HCT116 (cell line): ENCODE data around the gene OR6B3. TPM values are rescaled to one million over a fixed set of nuclear protein-coding genes. Genes with fewer than 3 reads are reported as not detected.

ENCODE experiments used
- ATAC-seq: fragments of 200-7000 bp; cut with Tn5 transposase; 2 replicates; pipeline ENCODE4 v1.9.1; 2020; ENCODE audit warnings: mild to moderate bottlenecking, moderate library complexity
- BruUV-seq: library from RNA; stranded (reverse); fragments of 400-500 nt; replicated peaks from 2 replicates; lab custom pipeline; 2021; lab: Mats Ljungman, UMichigan
- CTCF ChIA-PET: fragments of 300-600 bp; sonication (Branson Sonifier 250); formaldehyde crosslinking; loops from one replicate; lab custom pipeline; 2021; ENCODE audit warnings: antibody characterized with exemption; lab: Charles Lee
- POLR2A ChIA-PET: fragments of 300-600, 350-600 bp; sonication (Branson Sonifier 250); formaldehyde crosslinking; loops from one replicate; lab custom pipeline; 2021; ENCODE audit warnings: antibody characterized with exemption; lab: Charles Lee
- RAD21 ChIA-PET, 2 experiments: fragments of 300-600 bp; sonication (Branson Sonifier 250); formaldehyde crosslinking; loops; one replicate each; lab custom pipeline; 2023; ENCODE audit warnings: low total read pairs in 2 of 2; ENCODE audit not compliant: uncharacterized antibody in 2 of 2, unreplicated experiment in 2 of 2, low non-redundant PET in 1 of 2; lab: Charles Lee
- DNase-seq: peaks from one replicate; pipeline ENCODE4 v3.0.0-alpha.2; 2010; ENCODE audit warnings: low read depth, low spot score
- H2AFZ ChIP-seq: fragments of 200-600 bp; shearing (Covaris generic), sonication (generic); 2 replicates; pipeline ENCODE4 v1.6.1; 2017; ENCODE audit warnings: low read depth, mixed run types, mixed read lengths, antibody characterized with exemption, low read length; ENCODE audit not compliant: poor library complexity, severe bottlenecking
- H3K27ac ChIP-seq: 2 replicates; pipeline ENCODE4 v1.5.1; 2012; ENCODE audit warnings: low read depth, low read length
- H3K27me3 ChIP-seq: fragments of 200-600 bp; sonication (generic); 2 replicates; pipeline ENCODE4 v1.6.1; 2016; ENCODE audit warnings: mixed run types, low read length, mixed read lengths; ENCODE audit not compliant: insufficient read depth
- H3K36me3 ChIP-seq, 2 experiments: fragments of 200-500 bp in 1 of 2; fragments of 200-600 bp in 1 of 2; sonication (Bioruptor generic) in 1 of 2; sonication (generic) in 1 of 2; 2 replicates each; pipeline versions ENCODE4 v1.5.1 to v1.6.1; 2014 to 2016; ENCODE audit warnings: low read length in 2 of 2, inconsistent platforms in 1 of 2, mixed read lengths in 1 of 2, mixed run types in 1 of 2; ENCODE audit not compliant: insufficient read depth in 2 of 2, control insufficient read depth in 1 of 2
- H3K4me1 ChIP-seq, 2 experiments: fragments of 200-600 bp in 1 of 2; sonication (generic) in 1 of 2; 2 replicates each; pipeline versions ENCODE4 v1.5.1 to v1.6.1; 2012 to 2017; ENCODE audit warnings: low read length in 2 of 2, inconsistent platforms in 1 of 2, mild to moderate bottlenecking in 1 of 2, mixed read lengths in 1 of 2, mixed run types in 1 of 2, moderate library complexity in 1 of 2; ENCODE audit not compliant: insufficient read depth in 2 of 2, control insufficient read depth in 1 of 2
- H3K4me2 ChIP-seq: fragments of 200-600 bp; sonication (generic); 2 replicates; pipeline ENCODE4 v1.6.1; 2017; ENCODE audit warnings: mixed run types, low read length, mixed read lengths
- H3K4me3 ChIP-seq, 2 experiments: fragments of 200-600 bp in 1 of 2; sonication (generic) in 1 of 2; replicated peaks in 1 of 2; 2 replicates each; pipeline ENCODE4 v1.5.1; 2011 to 2016; ENCODE audit warnings: low read length in 2 of 2, control low read depth in 1 of 2, low read depth in 1 of 2, mild to moderate bottlenecking in 1 of 2, mixed read lengths in 1 of 2, mixed run types in 1 of 2
- H3K79me2 ChIP-seq: fragments of 200-600 bp; sonication (generic); 2 replicates; pipeline ENCODE4 v1.6.1; 2017; ENCODE audit warnings: mild to moderate bottlenecking, mixed run types, low read length, moderate library complexity, mixed read lengths; ENCODE audit not compliant: insufficient read depth
- H3K9ac ChIP-seq: fragments of 200-600 bp; sonication (generic); 2 replicates; pipeline ENCODE4 v1.6.1; 2016; ENCODE audit warnings: low read length, mixed read lengths
- H3K9me2 ChIP-seq: fragments of 200-600 bp; sonication (generic), shearing (Covaris generic); 2 replicates; pipeline ENCODE4 v1.6.1; 2017; ENCODE audit warnings: mixed run types, mild to moderate bottlenecking, moderate library complexity; ENCODE audit not compliant: insufficient read depth
- H3K9me3 ChIP-seq, 2 experiments: fragments of 200-500 bp in 1 of 2; fragments of 200-600 bp in 1 of 2; sonication (Bioruptor generic) in 1 of 2; sonication (generic) in 1 of 2; 2 replicates each; pipeline ENCODE4 v1.6.1; 2014 to 2017; ENCODE audit warnings: low read length in 2 of 2, mixed read lengths in 2 of 2, inconsistent platforms in 1 of 2, low read depth in 1 of 2, mild to moderate bottlenecking in 1 of 2, mixed run types in 1 of 2, moderate library complexity in 1 of 2; ENCODE audit not compliant: control insufficient read depth in 1 of 2, insufficient read depth in 1 of 2
- H4K20me1 ChIP-seq: fragments of 200-600 bp; sonication (generic), shearing (Covaris generic); 2 replicates; pipeline ENCODE4 v1.6.1; 2017; ENCODE audit warnings: mixed run types, mild to moderate bottlenecking, moderate library complexity; ENCODE audit not compliant: insufficient read depth
- CEBPB ChIP-seq: IDR thresholded peaks from 2 replicates; pipeline ENCODE4 v1.6.1; 2012; ENCODE audit warnings: low read depth
- EGR1 ChIP-seq: IDR thresholded peaks from 2 replicates; pipeline ENCODE4 v1.6.1; 2012; ENCODE audit warnings: low read depth
- ELF1 ChIP-seq: IDR thresholded peaks from 2 replicates; pipeline ENCODE4 v1.6.1; 2012; ENCODE audit warnings: low read depth, borderline replicate concordance
- EZH2 ChIP-seq: fragments of 200-600 bp; sonication (generic); IDR thresholded peaks from 2 replicates; pipeline ENCODE4 v1.6.1; 2017; ENCODE audit warnings: antibody characterized with exemption, mixed run types
- EZH2phosphoT487 ChIP-seq: fragments of 200-600 bp; IDR thresholded peaks from 2 replicates; pipeline ENCODE4 v1.6.1; 2018; ENCODE audit warnings: antibody characterized with exemption, borderline replicate concordance
- JUND ChIP-seq: IDR thresholded peaks from 2 replicates; pipeline ENCODE4 v1.6.1; 2012
- POLR2A ChIP-seq: IDR thresholded peaks from 2 replicates; pipeline ENCODE4 v1.7.0; 2011; ENCODE audit warnings: borderline replicate concordance; ENCODE audit not compliant: insufficient read depth, insufficient read length; ENCODE audit errors: extremely low read depth
- POLR2AphosphoS5 ChIP-seq: IDR thresholded peaks from 2 replicates; pipeline ENCODE4 v1.6.1; 2011; ENCODE audit warnings: mild to moderate bottlenecking, low read depth, low read length, moderate library complexity
- RAD21 ChIP-seq: IDR thresholded peaks from 2 replicates; pipeline ENCODE4 v1.6.1; 2012; ENCODE audit warnings: low read depth, mild to moderate bottlenecking
- SIN3A ChIP-seq: IDR thresholded peaks from 2 replicates; pipeline ENCODE4 v1.6.1; 2012; ENCODE audit warnings: low read depth
- SP1 ChIP-seq: IDR thresholded peaks from 2 replicates; pipeline ENCODE4 v1.6.1; 2012; ENCODE audit warnings: low read depth
- SRF ChIP-seq: IDR thresholded peaks from 2 replicates; pipeline ENCODE4 v1.6.1; 2012; ENCODE audit warnings: low read depth
- TCF7L2 ChIP-seq: IDR thresholded peaks from 2 replicates; pipeline ENCODE4 v1.7.0; 2011; ENCODE audit warnings: borderline replicate concordance, inconsistent platforms; ENCODE audit not compliant: insufficient read depth, insufficient read length; ENCODE audit errors: extremely low read depth
- ZBTB33 ChIP-seq: IDR thresholded peaks from 2 replicates; pipeline ENCODE4 v1.6.1; 2011; ENCODE audit warnings: mild to moderate bottlenecking, low read length, moderate library complexity; ENCODE audit not compliant: insufficient replicate concordance; ENCODE audit errors: extremely low read depth
- ZNF274 ChIP-seq: fragments of 200-500 bp; sonication (Bioruptor generic); IDR thresholded peaks from 2 replicates; pipeline ENCODE4 v1.6.1; 2014; ENCODE audit warnings: mild to moderate bottlenecking, low read depth, low read length, inconsistent platforms
- intact Hi-C: fragments of 100-400 bp; cut with micrococcal nuclease; formaldehyde crosslinking; loops from 2 replicates; pipeline ENCODE4 v1.10.0; 2022
- total RNA-seq: library from RNA; stranded (reverse); gene quantifications from one replicate; pipeline ENCODE4 v1.2.1, GENCODE V29; 2021; ENCODE audit not compliant: unreplicated experiment
- TF ChIP-seq, protein P1 (sequence below): IDR thresholded peaks from 2 replicates; pipeline ENCODE4 v1.6.1; 2012
- TF ChIP-seq, protein P2 (sequence below): IDR thresholded peaks from 2 replicates; pipeline ENCODE4 v1.6.1; 2012; ENCODE audit warnings: low read depth
- TF ChIP-seq, protein P3 (sequence below): IDR thresholded peaks from 2 replicates; pipeline ENCODE4 v1.6.1; 2012
- TF ChIP-seq, protein P4 (sequence below), 3 experiments: fragments of 200-600 bp in 1 of 3; sonication (generic) in 1 of 3; IDR thresholded peaks in 2 of 3; conservative IDR thresholded peaks in 1 of 3; 2 replicates each; pipeline ENCODE4 v1.5.1; 2012 to 2017; ENCODE audit warnings: low read depth in 2 of 3, low read length in 2 of 3, antibody characterized with exemption in 1 of 3, borderline replicate concordance in 1 of 3, control low read depth in 1 of 3, mild to moderate bottlenecking in 1 of 3, mixed read lengths in 1 of 3, mixed run types in 1 of 3, moderate library complexity in 1 of 3; ENCODE audit not compliant: insufficient read depth in 1 of 3

OR6B3 gene
- total RNA-seq, 1 experiment from 2014 or later = not detected

DNA sequence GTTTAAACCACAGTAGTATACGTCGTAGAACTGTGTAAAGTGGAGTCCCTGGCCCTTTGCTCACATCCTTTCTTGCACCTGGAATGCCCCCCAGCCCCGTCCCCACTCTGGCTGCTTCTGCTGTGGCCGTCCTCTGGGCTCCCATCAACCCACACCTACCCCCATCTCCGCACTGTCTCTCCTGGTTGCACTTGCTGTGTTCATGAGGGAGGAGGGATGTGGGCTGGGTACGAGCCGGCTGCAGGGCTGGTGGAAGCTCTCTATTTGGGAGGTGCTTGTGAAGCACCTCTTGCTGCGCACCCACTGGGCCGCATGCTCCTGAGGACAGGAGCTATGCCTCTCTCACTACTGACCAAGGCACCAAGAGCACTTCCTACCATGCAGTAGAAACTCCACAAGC, 5.1 kb downstream of the OR6B3 start:
- no peak overlapping the region for H3K4me2 ChIP-seq
- no peaks in the 10 kb centered on the region for H3K9me2 ChIP-seq
- peaks cover 62% of the 10 kb centered on the region for H3K27me3 ChIP-seq
- H3K4me1 ChIP-seq = no peaks in the 10 kb centered on the region
- no peak for ATAC-seq
- H3K36me3 ChIP-seq = no peaks in the 10 kb centered on the region
- no peak overlapping the region for H3K27ac ChIP-seq
- H3K79me2 ChIP-seq = no peaks in the 10 kb centered on the region
- no peaks in the 10 kb centered on the region for H4K20me1 ChIP-seq
- BruUV-seq = no TSS peak
- H3K4me3 ChIP-seq = no peak overlapping the region
- ChIA-PET POLR2A (no interaction called here), RAD21 (no interaction called here), CTCF (no interaction called here)
- H3K9ac ChIP-seq = no peak overlapping the region
- intact Hi-C loops = no loop called here
- no peak overlapping the region for H2AFZ ChIP-seq
- TF ChIP-seq, protein P1, sequence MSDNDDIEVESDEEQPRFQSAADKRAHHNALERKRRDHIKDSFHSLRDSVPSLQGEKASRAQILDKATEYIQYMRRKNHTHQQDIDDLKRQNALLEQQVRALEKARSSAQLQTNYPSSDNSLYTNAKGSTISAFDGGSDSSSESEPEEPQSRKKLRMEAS = no peak
- no peak for TF ChIP-seq SRF
- no peak for TF ChIP-seq JUND
- TF ChIP-seq, protein P2, sequence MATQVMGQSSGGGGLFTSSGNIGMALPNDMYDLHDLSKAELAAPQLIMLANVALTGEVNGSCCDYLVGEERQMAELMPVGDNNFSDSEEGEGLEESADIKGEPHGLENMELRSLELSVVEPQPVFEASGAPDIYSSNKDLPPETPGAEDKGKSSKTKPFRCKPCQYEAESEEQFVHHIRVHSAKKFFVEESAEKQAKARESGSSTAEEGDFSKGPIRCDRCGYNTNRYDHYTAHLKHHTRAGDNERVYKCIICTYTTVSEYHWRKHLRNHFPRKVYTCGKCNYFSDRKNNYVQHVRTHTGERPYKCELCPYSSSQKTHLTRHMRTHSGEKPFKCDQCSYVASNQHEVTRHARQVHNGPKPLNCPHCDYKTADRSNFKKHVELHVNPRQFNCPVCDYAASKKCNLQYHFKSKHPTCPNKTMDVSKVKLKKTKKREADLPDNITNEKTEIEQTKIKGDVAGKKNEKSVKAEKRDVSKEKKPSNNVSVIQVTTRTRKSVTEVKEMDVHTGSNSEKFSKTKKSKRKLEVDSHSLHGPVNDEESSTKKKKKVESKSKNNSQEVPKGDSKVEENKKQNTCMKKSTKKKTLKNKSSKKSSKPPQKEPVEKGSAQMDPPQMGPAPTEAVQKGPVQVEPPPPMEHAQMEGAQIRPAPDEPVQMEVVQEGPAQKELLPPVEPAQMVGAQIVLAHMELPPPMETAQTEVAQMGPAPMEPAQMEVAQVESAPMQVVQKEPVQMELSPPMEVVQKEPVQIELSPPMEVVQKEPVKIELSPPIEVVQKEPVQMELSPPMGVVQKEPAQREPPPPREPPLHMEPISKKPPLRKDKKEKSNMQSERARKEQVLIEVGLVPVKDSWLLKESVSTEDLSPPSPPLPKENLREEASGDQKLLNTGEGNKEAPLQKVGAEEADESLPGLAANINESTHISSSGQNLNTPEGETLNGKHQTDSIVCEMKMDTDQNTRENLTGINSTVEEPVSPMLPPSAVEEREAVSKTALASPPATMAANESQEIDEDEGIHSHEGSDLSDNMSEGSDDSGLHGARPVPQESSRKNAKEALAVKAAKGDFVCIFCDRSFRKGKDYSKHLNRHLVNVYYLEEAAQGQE = no peak
- TF ChIP-seq, protein P3, sequence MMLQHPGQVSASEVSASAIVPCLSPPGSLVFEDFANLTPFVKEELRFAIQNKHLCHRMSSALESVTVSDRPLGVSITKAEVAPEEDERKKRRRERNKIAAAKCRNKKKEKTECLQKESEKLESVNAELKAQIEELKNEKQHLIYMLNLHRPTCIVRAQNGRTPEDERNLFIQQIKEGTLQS = no peak
- no peak for TF ChIP-seq RAD21
- no peak for TF ChIP-seq POLR2AphosphoS5
- TF ChIP-seq ZBTB33 = no peak
- no peak for TF ChIP-seq EZH2
- no peak for TF ChIP-seq SP1
- TF ChIP-seq POLR2A = no peak
- TF ChIP-seq, protein P4, sequence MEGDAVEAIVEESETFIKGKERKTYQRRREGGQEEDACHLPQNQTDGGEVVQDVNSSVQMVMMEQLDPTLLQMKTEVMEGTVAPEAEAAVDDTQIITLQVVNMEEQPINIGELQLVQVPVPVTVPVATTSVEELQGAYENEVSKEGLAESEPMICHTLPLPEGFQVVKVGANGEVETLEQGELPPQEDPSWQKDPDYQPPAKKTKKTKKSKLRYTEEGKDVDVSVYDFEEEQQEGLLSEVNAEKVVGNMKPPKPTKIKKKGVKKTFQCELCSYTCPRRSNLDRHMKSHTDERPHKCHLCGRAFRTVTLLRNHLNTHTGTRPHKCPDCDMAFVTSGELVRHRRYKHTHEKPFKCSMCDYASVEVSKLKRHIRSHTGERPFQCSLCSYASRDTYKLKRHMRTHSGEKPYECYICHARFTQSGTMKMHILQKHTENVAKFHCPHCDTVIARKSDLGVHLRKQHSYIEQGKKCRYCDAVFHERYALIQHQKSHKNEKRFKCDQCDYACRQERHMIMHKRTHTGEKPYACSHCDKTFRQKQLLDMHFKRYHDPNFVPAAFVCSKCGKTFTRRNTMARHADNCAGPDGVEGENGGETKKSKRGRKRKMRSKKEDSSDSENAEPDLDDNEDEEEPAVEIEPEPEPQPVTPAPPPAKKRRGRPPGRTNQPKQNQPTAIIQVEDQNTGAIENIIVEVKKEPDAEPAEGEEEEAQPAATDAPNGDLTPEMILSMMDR (IDR thresholded peaks at IDR 0.05 in 2 of 3, conservative IDR thresholded peaks at IDR 0.05 in 1 of 3; ENCODE audit: borderline replicate concordance in 1 of 3, insufficient read depth in 1 of 3, low read depth in 2 of 3, low read length in 2 of 3) = no peak
- no peak for TF ChIP-seq ZNF274
- TF ChIP-seq SIN3A = no peak
- no peak for TF ChIP-seq CEBPB
- TF ChIP-seq ELF1 = no peak
- TF ChIP-seq EGR1 = no peak
- TF ChIP-seq TCF7L2 = no peak
- TF ChIP-seq EZH2phosphoT487 = no peak
- no peak for DNase-seq
- no peaks in the 10 kb centered on the region for H3K9me3 ChIP-seq
